GM12878 (cell line): ENCODE measurements around the gene RHOG. TPM values are rescaled to one million over a fixed set of nuclear protein-coding genes. Genes with fewer than 3 reads are reported as not detected.

Source experiments
- ATAC-seq: fragments of 200-7000 bp; cut with Tn5 transposase; 3 replicates; pipeline ENCODE4 v1.9.1; 2020; ENCODE audit warnings: mild to moderate bottlenecking, moderate library complexity
- BruUV-seq: library from RNA; stranded (reverse); fragments of 400-500 nt; replicated peaks from 2 replicates; lab custom pipeline; 2021; lab: Mats Ljungman, UMichigan
- CTCF ChIA-PET: fragments of 300-600 bp; sonication (Branson Sonifier 250); formaldehyde crosslinking; extraction: SDS; loops from one replicate; lab custom pipeline; 2021; ENCODE audit warnings: inconsistent platforms; lab: Yijun Ruan, JAX
- POLR2A ChIA-PET: fragments of 350-600 bp; formaldehyde crosslinking; extraction: SDS; loops from one replicate; lab custom pipeline; 2021; ENCODE audit warnings: inconsistent platforms; lab: Charles Lee
- RAD21 ChIA-PET: fragments of 300-600 bp; sonication (Branson Sonifier 250); formaldehyde crosslinking; loops from one replicate; lab custom pipeline; 2023; ENCODE audit warnings: antibody characterized with exemption; ENCODE audit not compliant: unreplicated experiment; lab: Charles Lee
- SMC1A ChIA-PET: fragments of 300-600 bp; sonication (Branson Sonifier 250); formaldehyde crosslinking; loops from one replicate; lab custom pipeline; 2023; ENCODE audit not compliant: unreplicated experiment, uncharacterized antibody; lab: Charles Lee
- DNase-seq: peaks from one replicate; pipeline ENCODE4 v3.0.0-alpha.2; 2011; ENCODE audit warnings: low read depth, low spot score
- FAIRE-seq: peaks from 3 replicates; lab custom pipeline; 2011; peaks lifted over from hg19 to GRCh38; lab: Jason Lieb, UNC
- H2AFZ ChIP-seq: 2 replicates; pipeline ENCODE4 v1.6.0; 2011; ENCODE audit warnings: low read depth, low read length, control low read depth; ENCODE audit not compliant: control insufficient read depth
- H3K27ac ChIP-seq: 2 replicates; pipeline ENCODE4 v1.5.1; 2011; ENCODE audit warnings: control low read depth; ENCODE audit not compliant: control insufficient read depth, insufficient read depth
- H3K27me3 ChIP-seq, 2 experiments: replicated peaks in 1 of 2; 2 replicates each; pipeline versions ENCODE4 v1.6.0 to v1.6.1; 2011; ENCODE audit warnings: low read length in 1 of 2; ENCODE audit not compliant: control insufficient read depth in 2 of 2, insufficient read depth in 2 of 2
- H3K36me3 ChIP-seq, 2 experiments: 2 replicates each; pipeline ENCODE4 v1.5.1; 2011; ENCODE audit warnings: low read length in 1 of 2; ENCODE audit not compliant: control insufficient read depth in 2 of 2, insufficient read depth in 2 of 2
- H3K4me1 ChIP-seq: 2 replicates; pipeline ENCODE4 v1.6.1; 2011; ENCODE audit warnings: mild to moderate bottlenecking, low read length, moderate library complexity, mixed read lengths; ENCODE audit not compliant: control insufficient read depth, insufficient read depth
- H3K4me2 ChIP-seq: 2 replicates; pipeline ENCODE4 v1.6.0; 2011; ENCODE audit warnings: control low read depth; ENCODE audit not compliant: control insufficient read depth, insufficient read depth
- H3K4me3 ChIP-seq: fragments of 200-600 bp; sonication (generic); 2 replicates; pipeline ENCODE4 v1.5.1; 2016
- H3K79me2 ChIP-seq: 2 replicates; pipeline ENCODE4 v1.6.0; 2011; ENCODE audit warnings: low read length; ENCODE audit not compliant: control insufficient read depth, insufficient read depth
- H3K9ac ChIP-seq: 2 replicates; pipeline ENCODE4 v1.8.0; 2011; ENCODE audit warnings: low read length, control low read depth, mixed read lengths; ENCODE audit not compliant: control insufficient read depth, insufficient read depth
- H3K9me3 ChIP-seq: replicated peaks from 3 replicates; pipeline ENCODE4 v1.5.1; 2011; ENCODE audit warnings: mild to moderate bottlenecking, low read length; ENCODE audit not compliant: control insufficient read depth, insufficient read depth
- H4K20me1 ChIP-seq: 2 replicates; pipeline ENCODE4 v1.6.0; 2011; ENCODE audit not compliant: control insufficient read depth, insufficient read depth
- BHLHE40 ChIP-seq, 2 experiments: fragments of 450-650 bp in 1 of 2; IDR thresholded peaks; 2 replicates each; pipeline ENCODE4 v1.6.1; 2011 to 2017; ENCODE audit warnings: low read depth in 2 of 2, borderline replicate concordance in 1 of 2, improper control_type of control experiment in 1 of 2, low read length in 1 of 2, mild to moderate bottlenecking in 1 of 2
- CHD2 ChIP-seq: IDR thresholded peaks from 2 replicates; pipeline ENCODE4 v1.6.1; 2011; ENCODE audit warnings: low read depth, low read length, improper control_type of control experiment, borderline replicate concordance
- CREM ChIP-seq: IDR thresholded peaks from 2 replicates; pipeline ENCODE4 v1.6.1; 2014; ENCODE audit warnings: antibody characterized with exemption, low read depth
- IKZF2 ChIP-seq, 2 experiments: fragments of 450-650 bp; IDR thresholded peaks; 2 replicates each; pipeline ENCODE4 v1.6.1; 2017; ENCODE audit warnings: mild to moderate bottlenecking in 2 of 2, moderate library complexity in 2 of 2
- LARP7 ChIP-seq: fragments of 450-650 bp; IDR thresholded peaks from 2 replicates; pipeline ENCODE4 v1.6.1; 2017; ENCODE audit warnings: mild to moderate bottlenecking
- MEF2A ChIP-seq: IDR thresholded peaks from 2 replicates; pipeline ENCODE4 v1.6.1; 2011; ENCODE audit warnings: low read depth, mild to moderate bottlenecking, low read length, moderate library complexity; ENCODE audit not compliant: insufficient read depth
- MTA2 ChIP-seq: fragments of 450-650 bp; IDR thresholded peaks from 2 replicates; pipeline ENCODE4 v1.6.1; 2016; ENCODE audit warnings: low read depth, mild to moderate bottlenecking, moderate library complexity
- MTA3 ChIP-seq: IDR thresholded peaks from 2 replicates; pipeline ENCODE4 v1.6.1; 2012; ENCODE audit warnings: low read length, inconsistent platforms, borderline replicate concordance
- PAX5 ChIP-seq: IDR thresholded peaks from 2 replicates; pipeline ENCODE4 v1.6.1; 2011; ENCODE audit warnings: low read depth, low read length, borderline replicate concordance
- POLR2A ChIP-seq: IDR thresholded peaks from 2 replicates; pipeline ENCODE4 v1.6.1; 2011; ENCODE audit warnings: low read depth, mild to moderate bottlenecking, low read length
- POLR2AphosphoS5 ChIP-seq: IDR thresholded peaks from 2 replicates; pipeline ENCODE4 v1.6.1; 2011; ENCODE audit warnings: mild to moderate bottlenecking, low read length, inconsistent platforms
- SMAD1 ChIP-seq: fragments of 450-650 bp; IDR thresholded peaks from 2 replicates; pipeline ENCODE4 v1.6.1; 2018; ENCODE audit warnings: mild to moderate bottlenecking, low read depth; ENCODE audit not compliant: partially characterized antibody
- SREBF2 ChIP-seq: IDR thresholded peaks from 2 replicates; pipeline ENCODE4 v1.6.1; 2012; ENCODE audit warnings: mild to moderate bottlenecking, low read length
- YBX1 ChIP-seq: fragments of 450-650 bp; IDR thresholded peaks from 2 replicates; pipeline ENCODE4 v1.6.1; 2016; ENCODE audit warnings: antibody characterized with exemption
- WGBS: methylation state at CpG from one replicate; pipeline ENCODE4 v1.1.6; 2016; ENCODE audit warnings: low lambda C conversion rate; ENCODE audit not compliant: insufficient replicate concordance, insufficient coverage; ENCODE audit errors: missing lambda C conversion rate; 5-methylcytosine and 5-hydroxymethylcytosine counted together
- in situ Hi-C: fragments of 300-500 bp; cut with MboI; formaldehyde crosslinking; loops from 9 replicates; pipeline ENCODE4 v1.14.3; 2018; ENCODE audit warnings: mixed read lengths
- intact Hi-C: fragments of 100-400 bp; cut with micrococcal nuclease; formaldehyde crosslinking; loops from one replicate; pipeline ENCODE4 v1.14.2; 2022; ENCODE audit not compliant: unreplicated experiment
- polyA plus RNA-seq, 11 experiments: library from polyadenylated mRNA; depleted of rRNA in 4 of 11; unstranded in 6 of 11; stranded (reverse) in 5 of 11; fragments of >200 nt; fragmentation: Nextera tagmentation in 4 of 11; fragmentation: Illumina TruSeq in 1 of 11; extraction: Ambion mirVana in 4 of 11; extraction: Trizol in 1 of 11; gene quantifications; 1 replicate in 1 of 11; 2 replicates in 10 of 11; pipeline versions ENCODE4 v1.2.1 to v1.2.3, GENCODE V29; 2011 to 2016; ENCODE audit warnings: inconsistent platforms in 2 of 11, missing spikeins in 2 of 11, low read depth in 1 of 11
- total RNA-seq, 4 experiments: library from RNA; depleted of rRNA in 3 of 4; stranded (reverse); fragments of >200 nt in 3 of 4; fragmentation: Illumina TruSeq in 1 of 4; extraction: Trizol in 1 of 4; gene quantifications; 2 replicates each; pipeline versions ENCODE4 v1.2.1 to v1.2.3, GENCODE V29; 2013 to 2021
- TF ChIP-seq, protein P1 (sequence below): fragments of 450-650 bp; IDR thresholded peaks from 2 replicates; pipeline ENCODE4 v1.6.1; 2016; ENCODE audit warnings: mild to moderate bottlenecking
- TF ChIP-seq, protein P2 (sequence below): fragments of 450-650 bp; IDR thresholded peaks from 2 replicates; pipeline ENCODE4 v1.6.1; 2017; ENCODE audit warnings: mild to moderate bottlenecking, moderate library complexity
- TF ChIP-seq, protein P3 (sequence below): IDR thresholded peaks from 2 replicates; pipeline ENCODE4 v1.6.1; 2011; ENCODE audit warnings: mild to moderate bottlenecking, low read depth, low read length, moderate library complexity; ENCODE audit not compliant: insufficient replicate concordance

RHOG gene
- total and polyA plus RNA-seq, 10 of the 15 experiments (the other 5 are each of a cell fraction or from before 2014, with no cell fraction given): 16.0 to 172 (median 94.8) TPM

DNA sequence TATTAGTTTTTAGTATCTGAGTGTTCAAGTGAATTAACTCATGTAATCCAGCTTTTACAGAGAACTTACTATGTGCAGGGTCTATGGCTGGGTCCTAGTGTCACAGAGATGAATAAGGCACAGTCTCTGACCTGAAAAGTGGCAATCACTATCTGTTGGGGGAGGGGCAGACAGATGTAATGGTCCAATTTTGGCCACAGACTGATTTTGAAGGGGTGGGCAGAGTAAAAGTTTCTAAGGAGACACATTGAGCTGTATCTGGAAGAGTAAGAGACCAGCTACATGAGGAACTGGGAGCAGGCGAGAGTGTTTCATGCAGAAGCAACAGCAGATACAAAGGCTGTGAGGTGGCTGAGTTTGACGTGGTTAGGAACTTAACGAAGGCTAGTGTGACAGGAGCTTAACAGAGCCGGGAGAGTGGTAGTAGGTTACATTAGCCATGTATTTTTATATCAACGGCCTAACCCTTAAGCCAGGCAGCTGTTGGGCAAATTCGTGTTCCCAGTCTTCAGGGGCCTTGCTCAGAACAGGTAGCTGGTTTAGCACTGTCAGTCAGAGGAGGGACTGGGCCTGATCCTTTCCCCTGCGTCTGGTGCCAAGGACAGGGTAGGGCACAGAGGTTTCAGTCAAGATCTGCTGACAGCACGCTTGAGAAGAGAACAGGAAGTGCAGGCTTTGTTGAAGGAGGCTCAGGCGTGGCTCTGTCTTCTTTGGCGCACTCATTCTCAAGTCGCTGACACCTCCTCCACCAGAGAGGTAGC is 13.3 kb upstream of the RHOG start:
- ChIA-PET SMC1A (interaction anchor here (0.7 to 21.1 kb wide), 42 partner anchors 8 to 329 kb away, joined by 3 to 805 read pairs (median 6); partner anchors contain the start of genes PGAP2, RHOG and RRM1), POLR2A (interaction anchor here (0.9 to 13.2 kb wide), 22 partner anchors 11 to 218 kb away, joined by 3 to 405 read pairs (median 4); partner anchors contain the start of genes NUP98, PGAP2 and RHOG), RAD21 (interaction anchor here (1.0 to 16.5 kb wide), 42 partner anchors 9 to 334 kb away, joined by 3 to 605 read pairs (median 8); partner anchors contain the start of genes PGAP2 and RHOG), CTCF (interaction anchor here (0.6 to 39.6 kb wide), 53 partner anchors 5 to 1884 kb away, joined by 3 to 1047 read pairs (median 7); partner anchors contain the start of genes PGAP2, RHOG and STIM1)
- intact Hi-C loops: loop anchor here (2.0 kb wide), 3 partner anchors 25 to 95 kb away; no protein-coding TSS in a partner anchor
- H3K27ac ChIP-seq: peak overlapping the region; percentile 97
- ATAC-seq (peak; percentile 73), DNase-seq (peak; percentile 86), FAIRE-seq (peak; percentile 93)
- peaks cover 36% of the 10 kb centered on the region for H3K79me2 ChIP-seq
- no peaks in the 10 kb centered on the region for H4K20me1 ChIP-seq
- peaks cover 25% of the 10 kb centered on the region for H3K4me1 ChIP-seq
- in situ Hi-C loops: loop anchor here (25.0 kb wide), 2 partner anchors 1483 to 1833 kb away; partner anchors contain the start of genes OR51B5, TRIM22 and TRIM5
- no peaks in the 10 kb centered on the region for H3K9me3 ChIP-seq
- H3K4me3 ChIP-seq: peak overlapping the region; percentile 57; the same call in 1 of the 2 replicates
- H2AFZ ChIP-seq: peak overlapping the region; percentile 97
- H3K9ac ChIP-seq: peak overlapping the region; percentile 95
- H3K36me3 ChIP-seq: no peaks in the 10 kb centered on the region
- no peaks in the 10 kb centered on the region for H3K27me3 ChIP-seq
- 4% methylated on average over 11 of the region's 11 CpGs for WGBS
- H3K4me2 ChIP-seq: peak overlapping the region; percentile 99
- TSS peak; percentile 77 for BruUV-seq
- TF ChIP-seq SMAD1: peak; percentile 12
- 0 out of 2 replicates have a peak, but pooled peaks have one; percentile 34 for TF ChIP-seq CREM
- TF ChIP-seq, protein P1, sequence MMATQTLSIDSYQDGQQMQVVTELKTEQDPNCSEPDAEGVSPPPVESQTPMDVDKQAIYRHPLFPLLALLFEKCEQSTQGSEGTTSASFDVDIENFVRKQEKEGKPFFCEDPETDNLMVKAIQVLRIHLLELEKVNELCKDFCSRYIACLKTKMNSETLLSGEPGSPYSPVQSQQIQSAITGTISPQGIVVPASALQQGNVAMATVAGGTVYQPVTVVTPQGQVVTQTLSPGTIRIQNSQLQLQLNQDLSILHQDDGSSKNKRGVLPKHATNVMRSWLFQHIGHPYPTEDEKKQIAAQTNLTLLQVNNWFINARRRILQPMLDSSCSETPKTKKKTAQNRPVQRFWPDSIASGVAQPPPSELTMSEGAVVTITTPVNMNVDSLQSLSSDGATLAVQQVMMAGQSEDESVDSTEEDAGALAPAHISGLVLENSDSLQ: peak; percentile 88
- 0 out of 4 replicates have a peak, but pooled peaks of 1 of the 2 experiments have one; percentile 39 for TF ChIP-seq IKZF2 (IDR thresholded peaks at IDR 0.05)
- no peak for TF ChIP-seq CHD2
- TF ChIP-seq, protein P2, sequence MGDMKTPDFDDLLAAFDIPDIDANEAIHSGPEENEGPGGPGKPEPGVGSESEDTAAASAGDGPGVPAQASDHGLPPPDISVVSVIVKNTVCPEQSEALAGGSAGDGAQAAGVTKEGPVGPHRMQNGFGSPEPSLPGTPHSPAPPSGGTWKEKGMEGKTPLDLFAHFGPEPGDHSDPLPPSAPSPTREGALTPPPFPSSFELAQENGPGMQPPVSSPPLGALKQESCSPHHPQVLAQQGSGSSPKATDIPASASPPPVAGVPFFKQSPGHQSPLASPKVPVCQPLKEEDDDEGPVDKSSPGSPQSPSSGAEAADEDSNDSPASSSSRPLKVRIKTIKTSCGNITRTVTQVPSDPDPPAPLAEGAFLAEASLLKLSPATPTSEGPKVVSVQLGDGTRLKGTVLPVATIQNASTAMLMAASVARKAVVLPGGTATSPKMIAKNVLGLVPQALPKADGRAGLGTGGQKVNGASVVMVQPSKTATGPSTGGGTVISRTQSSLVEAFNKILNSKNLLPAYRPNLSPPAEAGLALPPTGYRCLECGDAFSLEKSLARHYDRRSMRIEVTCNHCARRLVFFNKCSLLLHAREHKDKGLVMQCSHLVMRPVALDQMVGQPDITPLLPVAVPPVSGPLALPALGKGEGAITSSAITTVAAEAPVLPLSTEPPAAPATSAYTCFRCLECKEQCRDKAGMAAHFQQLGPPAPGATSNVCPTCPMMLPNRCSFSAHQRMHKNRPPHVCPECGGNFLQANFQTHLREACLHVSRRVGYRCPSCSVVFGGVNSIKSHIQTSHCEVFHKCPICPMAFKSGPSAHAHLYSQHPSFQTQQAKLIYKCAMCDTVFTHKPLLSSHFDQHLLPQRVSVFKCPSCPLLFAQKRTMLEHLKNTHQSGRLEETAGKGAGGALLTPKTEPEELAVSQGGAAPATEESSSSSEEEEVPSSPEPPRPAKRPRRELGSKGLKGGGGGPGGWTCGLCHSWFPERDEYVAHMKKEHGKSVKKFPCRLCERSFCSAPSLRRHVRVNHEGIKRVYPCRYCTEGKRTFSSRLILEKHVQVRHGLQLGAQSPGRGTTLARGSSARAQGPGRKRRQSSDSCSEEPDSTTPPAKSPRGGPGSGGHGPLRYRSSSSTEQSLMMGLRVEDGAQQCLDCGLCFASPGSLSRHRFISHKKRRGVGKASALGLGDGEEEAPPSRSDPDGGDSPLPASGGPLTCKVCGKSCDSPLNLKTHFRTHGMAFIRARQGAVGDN: peak; percentile 91; the same call in 1 of the 2 replicates
- TF ChIP-seq MTA2: no peak
- TF ChIP-seq PAX5: no peak; the same call in 1 of the 2 replicates
- TF ChIP-seq LARP7: peak; percentile 39
- TF ChIP-seq POLR2AphosphoS5: peak; percentile 87
- TF ChIP-seq YBX1: no peak
- 0 out of 2 replicates have a peak, but pooled peaks have one; percentile 39 for TF ChIP-seq MTA3
- TF ChIP-seq, protein P3, sequence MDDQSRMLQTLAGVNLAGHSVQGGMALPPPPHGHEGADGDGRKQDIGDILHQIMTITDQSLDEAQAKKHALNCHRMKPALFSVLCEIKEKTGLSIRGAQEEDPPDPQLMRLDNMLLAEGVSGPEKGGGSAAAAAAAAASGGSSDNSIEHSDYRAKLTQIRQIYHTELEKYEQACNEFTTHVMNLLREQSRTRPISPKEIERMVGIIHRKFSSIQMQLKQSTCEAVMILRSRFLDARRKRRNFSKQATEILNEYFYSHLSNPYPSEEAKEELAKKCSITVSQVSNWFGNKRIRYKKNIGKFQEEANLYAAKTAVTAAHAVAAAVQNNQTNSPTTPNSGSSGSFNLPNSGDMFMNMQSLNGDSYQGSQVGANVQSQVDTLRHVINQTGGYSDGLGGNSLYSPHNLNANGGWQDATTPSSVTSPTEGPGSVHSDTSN: peak; percentile 66
- TF ChIP-seq BHLHE40 (IDR thresholded peaks at IDR 0.05; ENCODE audit: borderline replicate concordance in 1 of 2, low read depth in 2 of 2, low read length in 1 of 2): peak in 1 of 2 experiments; percentile 47; a peak in 1 of 4 replicates
- TF ChIP-seq SREBF2: no peak
- 0 out of 2 replicates have a peak, but pooled peaks have one; percentile 12 for TF ChIP-seq MEF2A
- peak; percentile 78 for TF ChIP-seq POLR2A
